ENCODE results near the gene C14orf39.

DNA sequence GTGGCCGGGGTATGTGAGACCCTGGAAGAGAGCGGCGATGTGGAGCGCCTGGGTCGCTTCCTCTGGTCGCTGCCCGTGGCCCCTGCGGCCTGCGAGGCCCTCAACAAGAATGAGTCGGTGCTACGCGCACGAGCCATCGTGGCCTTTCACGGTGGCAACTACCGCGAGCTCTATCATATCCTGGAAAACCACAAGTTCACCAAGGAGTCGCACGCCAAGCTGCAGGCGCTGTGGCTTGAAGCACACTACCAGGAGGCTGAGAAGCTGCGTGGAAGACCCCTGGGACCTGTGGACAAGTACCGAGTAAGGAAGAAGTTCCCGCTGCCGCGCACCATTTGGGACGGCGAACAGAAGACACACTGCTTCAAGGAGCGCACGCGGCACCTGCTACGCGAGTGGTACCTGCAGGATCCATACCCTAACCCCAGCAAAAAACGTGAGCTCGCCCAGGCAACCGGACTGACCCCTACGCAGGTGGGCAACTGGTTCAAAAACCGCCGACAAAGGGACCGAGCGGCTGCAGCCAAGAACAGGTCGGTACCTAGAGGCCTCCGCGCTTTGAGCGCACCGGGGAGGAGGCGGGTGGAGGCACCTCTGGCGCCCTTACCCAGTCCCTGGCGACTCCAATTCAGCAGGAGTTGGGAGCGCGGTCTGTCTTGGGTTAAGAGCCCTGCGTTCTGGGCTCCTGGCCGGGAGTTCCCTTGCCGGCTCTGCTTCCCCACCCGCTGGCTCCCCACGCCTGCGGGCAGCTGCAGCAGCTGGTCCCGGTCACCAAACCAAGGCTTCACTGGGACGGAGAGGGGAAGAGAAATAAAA, 23.8 kb upstream of the C14orf39 start:
- TF ChIP-seq, protein P1, sequence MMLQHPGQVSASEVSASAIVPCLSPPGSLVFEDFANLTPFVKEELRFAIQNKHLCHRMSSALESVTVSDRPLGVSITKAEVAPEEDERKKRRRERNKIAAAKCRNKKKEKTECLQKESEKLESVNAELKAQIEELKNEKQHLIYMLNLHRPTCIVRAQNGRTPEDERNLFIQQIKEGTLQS (IDR thresholded peaks at IDR 0.05): no peak
- no peak for TF ChIP-seq RAD21 (IDR thresholded peaks at IDR 0.05)
- TF ChIP-seq, protein P2, sequence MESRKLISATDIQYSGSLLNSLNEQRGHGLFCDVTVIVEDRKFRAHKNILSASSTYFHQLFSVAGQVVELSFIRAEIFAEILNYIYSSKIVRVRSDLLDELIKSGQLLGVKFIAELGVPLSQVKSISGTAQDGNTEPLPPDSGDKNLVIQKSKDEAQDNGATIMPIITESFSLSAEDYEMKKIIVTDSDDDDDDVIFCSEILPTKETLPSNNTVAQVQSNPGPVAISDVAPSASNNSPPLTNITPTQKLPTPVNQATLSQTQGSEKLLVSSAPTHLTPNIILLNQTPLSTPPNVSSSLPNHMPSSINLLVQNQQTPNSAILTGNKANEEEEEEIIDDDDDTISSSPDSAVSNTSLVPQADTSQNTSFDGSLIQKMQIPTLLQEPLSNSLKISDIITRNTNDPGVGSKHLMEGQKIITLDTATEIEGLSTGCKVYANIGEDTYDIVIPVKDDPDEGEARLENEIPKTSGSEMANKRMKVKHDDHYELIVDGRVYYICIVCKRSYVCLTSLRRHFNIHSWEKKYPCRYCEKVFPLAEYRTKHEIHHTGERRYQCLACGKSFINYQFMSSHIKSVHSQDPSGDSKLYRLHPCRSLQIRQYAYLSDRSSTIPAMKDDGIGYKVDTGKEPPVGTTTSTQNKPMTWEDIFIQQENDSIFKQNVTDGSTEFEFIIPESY (IDR thresholded peaks at IDR 0.05): no peak
- TF ChIP-seq, protein P3, sequence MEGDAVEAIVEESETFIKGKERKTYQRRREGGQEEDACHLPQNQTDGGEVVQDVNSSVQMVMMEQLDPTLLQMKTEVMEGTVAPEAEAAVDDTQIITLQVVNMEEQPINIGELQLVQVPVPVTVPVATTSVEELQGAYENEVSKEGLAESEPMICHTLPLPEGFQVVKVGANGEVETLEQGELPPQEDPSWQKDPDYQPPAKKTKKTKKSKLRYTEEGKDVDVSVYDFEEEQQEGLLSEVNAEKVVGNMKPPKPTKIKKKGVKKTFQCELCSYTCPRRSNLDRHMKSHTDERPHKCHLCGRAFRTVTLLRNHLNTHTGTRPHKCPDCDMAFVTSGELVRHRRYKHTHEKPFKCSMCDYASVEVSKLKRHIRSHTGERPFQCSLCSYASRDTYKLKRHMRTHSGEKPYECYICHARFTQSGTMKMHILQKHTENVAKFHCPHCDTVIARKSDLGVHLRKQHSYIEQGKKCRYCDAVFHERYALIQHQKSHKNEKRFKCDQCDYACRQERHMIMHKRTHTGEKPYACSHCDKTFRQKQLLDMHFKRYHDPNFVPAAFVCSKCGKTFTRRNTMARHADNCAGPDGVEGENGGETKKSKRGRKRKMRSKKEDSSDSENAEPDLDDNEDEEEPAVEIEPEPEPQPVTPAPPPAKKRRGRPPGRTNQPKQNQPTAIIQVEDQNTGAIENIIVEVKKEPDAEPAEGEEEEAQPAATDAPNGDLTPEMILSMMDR (IDR thresholded peaks at IDR 0.05; ENCODE audit: low read depth, low read length, missing input control): no peak
- TF ChIP-seq, protein P4, sequence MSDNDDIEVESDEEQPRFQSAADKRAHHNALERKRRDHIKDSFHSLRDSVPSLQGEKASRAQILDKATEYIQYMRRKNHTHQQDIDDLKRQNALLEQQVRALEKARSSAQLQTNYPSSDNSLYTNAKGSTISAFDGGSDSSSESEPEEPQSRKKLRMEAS (IDR thresholded peaks at IDR 0.05): no peak

Measured in liver (tissue), 3 donors.